NCI-H146 treated with DMSO at 0.1 percent for 48 hours (cell line): ENCODE data around the gene SEC63.
"Not testable (repeated sequence)": the region's sequence is repeated elsewhere in the genome, so short reads cannot be mapped to it uniquely, and the experiment has no call there.

Experiments
- DNase-seq: peaks from one replicate; lab custom pipeline; 2025; ENCODE audit not compliant: unreplicated experiment; lab: John Stamatoyannopoulos, UW

Gene SEC63

GRCh38 chr6:107936162-107936909 lies 21.7 kb downstream of the SEC63 start:
- no peak for DNase-seq

- DNase-seq: not testable (repeated sequence)
Observed at GRCh38 chr6:107934229-107934628, 23.8 kb downstream of the SEC63 start.

- no peak for DNase-seq
Observed at GRCh38 chr6:107932580-107932979, 25.4 kb downstream of the SEC63 start.

GRCh38 chr6:107931894-107932293 lies 26.1 kb downstream of the SEC63 start:
- DNase-seq: no peak

GRCh38 chr6:107928984-107929383 lies 29.0 kb downstream of the SEC63 start:
- no peak for DNase-seq

GRCh38 chr6:107926697-107927544 lies 31.1 kb downstream of the SEC63 start:
- DNase-seq: not testable (repeated sequence)

- DNase-seq: no peak
Observed at GRCh38 chr6:107917451-107918375, 40.3 kb downstream of the SEC63 start.

GRCh38 chr6:107916961-107917360 lies 41.0 kb downstream of the SEC63 start:
- DNase-seq: not testable (repeated sequence)

- no peak for DNase-seq
Observed at GRCh38 chr6:107911692-107912091, 46.3 kb downstream of the SEC63 start.

- DNase-seq: no peak
Observed at GRCh38 chr6:107894809-107895396, 63.1 kb downstream of the SEC63 start.

GRCh38 chr6:107890431-107890830 lies 67.6 kb downstream of the SEC63 start:
- not testable (repeated sequence) for DNase-seq

GRCh38 chr6:107885950-107886349 lies 72.1 kb downstream of the SEC63 start:
- DNase-seq: not testable (repeated sequence)

GRCh38 chr6:107879941-107880340 lies 78.1 kb downstream of the SEC63 start:
- DNase-seq: no peak

GRCh38 chr6:107877968-107878367 lies 80.0 kb downstream of the SEC63 start:
- no peak for DNase-seq

GRCh38 chr6:107871976-107872375 lies 86.0 kb downstream of the SEC63 start:
- no peak for DNase-seq

- DNase-seq: not testable (repeated sequence)
Observed at GRCh38 chr6:107871512-107871911, 86.5 kb downstream of the SEC63 start.

- DNase-seq: no peak
Observed at GRCh38 chr6:107871016-107871415, 87.0 kb downstream of the SEC63 start.

- DNase-seq: no peak
Observed at GRCh38 chr6:107870381-107870780, 87.6 kb downstream of the SEC63 start.

- DNase-seq: no peak
Observed at GRCh38 chr6:107869871-107870270, 88.1 kb downstream of the SEC63 start.

- no peak for DNase-seq
Observed at GRCh38 chr6:107868867-107869611, 89.0 kb downstream of the SEC63 start.
